ENCODE measurements around the gene CCDC137. TPM values are rescaled to one million over a fixed set of nuclear protein-coding genes. Genes with fewer than 3 reads are reported as not detected.

The CCDC137 gene
- total RNA-seq, 1 donor from 2014 or later = 11.1 TPM

DNA sequence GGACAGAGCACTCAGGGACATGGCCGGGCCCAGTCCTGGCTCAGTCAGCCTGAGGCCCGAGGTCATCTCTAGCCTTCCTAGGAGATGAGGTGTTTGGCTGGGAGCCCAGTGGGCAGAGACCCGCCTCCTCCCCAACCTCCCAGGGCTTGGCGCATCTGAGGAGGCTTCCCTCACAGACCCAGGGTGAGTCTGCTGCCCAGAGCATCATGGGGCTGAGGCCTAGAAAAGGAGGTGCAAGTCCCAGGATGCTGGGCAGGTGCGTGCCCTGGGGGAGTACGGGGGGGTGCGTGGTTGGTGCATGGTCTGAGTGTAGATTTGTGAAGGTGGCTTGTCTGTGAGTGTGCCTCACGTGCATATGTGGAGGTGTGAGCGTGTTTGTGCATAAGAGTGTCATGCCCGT is 14.8 kb upstream of the CCDC137 start:
- DNase-seq = no peak

DNA sequence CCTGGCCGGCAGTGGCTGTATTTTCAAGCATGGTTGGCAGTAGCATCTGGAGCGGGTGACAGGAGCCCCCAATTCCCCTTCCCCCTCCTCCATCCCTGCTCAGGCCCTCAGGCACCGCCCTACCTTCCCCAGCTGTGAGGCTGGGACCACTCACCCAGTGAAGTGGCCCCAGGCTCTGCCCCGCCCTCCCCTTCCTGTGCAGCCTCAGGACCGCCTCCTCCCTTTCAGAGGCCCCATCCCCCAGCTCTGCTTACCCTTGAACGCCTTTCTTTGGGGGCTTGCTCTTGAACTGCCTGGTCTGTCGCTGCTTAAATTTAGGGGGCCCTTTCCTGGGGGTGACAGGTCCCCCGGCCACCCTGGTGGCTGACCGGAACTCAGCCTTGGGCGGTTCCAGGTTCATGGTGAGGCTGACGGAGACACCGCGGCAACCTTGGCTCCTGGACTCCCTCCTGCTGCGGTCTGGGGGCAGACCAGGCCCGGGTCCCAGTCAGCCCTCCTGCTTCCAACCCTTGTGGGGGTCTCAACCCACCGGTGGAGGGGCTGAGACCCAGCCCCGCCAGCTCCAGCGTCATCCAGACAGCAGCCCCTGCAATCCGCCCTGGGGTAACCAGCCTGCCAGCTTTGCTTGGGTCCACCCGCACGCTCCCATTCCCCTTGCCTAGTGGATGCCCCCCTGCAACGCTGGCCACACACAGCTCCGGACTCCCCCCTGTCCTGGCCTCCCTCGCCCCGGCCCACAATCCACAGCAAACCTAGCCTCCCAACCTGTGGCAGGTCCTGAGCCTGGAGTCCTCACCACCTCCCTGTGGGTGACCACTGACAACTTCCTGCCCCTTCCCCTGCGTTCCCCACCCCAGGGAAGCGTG is 13.4 kb upstream of the CCDC137 start:
- DNase-seq = no peak

DNA sequence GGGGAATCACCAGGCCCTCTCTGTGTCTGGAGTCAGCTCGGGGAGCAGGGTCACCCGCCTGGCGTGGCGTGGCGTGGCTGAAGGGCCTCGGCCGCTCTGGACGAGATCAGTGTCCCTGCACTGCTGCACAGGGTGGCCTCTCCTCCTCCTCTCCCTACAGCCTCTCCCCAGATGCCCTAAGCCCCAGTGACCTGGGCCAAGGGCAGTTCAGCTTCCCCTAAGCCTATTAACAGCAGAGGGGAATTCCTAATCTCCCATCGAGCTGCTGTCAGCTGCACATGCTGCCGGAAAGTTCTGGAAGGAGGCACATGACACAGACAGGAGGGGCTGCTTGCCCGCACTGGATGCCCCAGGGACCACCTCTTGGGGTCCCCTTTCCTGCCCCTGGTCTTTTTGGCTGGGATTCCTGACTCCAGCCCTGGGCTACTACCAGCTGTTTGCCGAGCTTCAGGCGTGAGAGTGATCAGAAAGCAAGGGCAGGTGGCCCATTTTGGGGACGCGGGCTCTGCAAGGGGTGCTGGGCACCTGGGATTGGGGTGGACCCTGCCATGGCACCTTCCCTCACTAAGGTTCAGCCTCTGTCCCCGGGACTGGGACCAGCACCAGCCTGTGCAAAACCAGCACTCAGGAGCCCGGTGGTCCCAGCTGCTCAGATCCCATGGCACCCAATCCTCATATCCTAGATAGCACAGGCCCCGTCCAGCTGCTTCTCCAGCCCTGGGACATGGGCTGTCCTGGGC is 11.0 kb upstream of the CCDC137 start:
- DNase-seq = no peak

DNA sequence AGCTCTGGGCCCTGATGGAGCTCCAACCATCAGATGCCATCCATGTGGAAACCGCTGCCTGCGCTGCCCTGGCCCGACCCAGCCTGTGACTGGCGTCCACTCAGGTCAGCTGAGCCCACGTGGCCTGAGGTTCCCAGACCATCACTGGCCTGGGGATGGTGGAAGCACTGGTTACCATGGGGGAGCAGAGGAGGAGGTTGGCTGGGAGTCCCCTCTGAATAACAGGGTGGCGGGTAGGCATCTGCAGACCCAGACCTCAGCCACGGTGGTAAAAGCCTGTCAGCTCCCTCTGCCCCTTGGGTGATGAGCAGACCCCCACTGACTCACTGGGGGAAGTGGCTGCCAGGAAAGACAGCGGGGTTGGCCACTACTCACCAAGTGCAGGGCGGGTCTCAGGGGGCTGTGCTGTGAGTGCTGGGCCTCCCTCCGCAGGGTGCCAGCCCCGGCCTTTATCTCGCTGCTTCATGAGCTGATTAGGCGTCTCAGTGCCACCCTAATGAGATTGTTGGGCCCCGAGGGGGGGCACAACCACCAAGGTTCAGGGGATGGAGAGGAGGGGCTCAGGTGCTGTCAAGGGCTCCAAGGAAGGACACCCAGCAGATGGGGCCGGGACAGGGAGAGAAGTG is 10.3 kb upstream of the CCDC137 start, which contains the start of gene PDE6G:
Gene PDE6G (minus strand): TSS at position 425 of the 626 bp plus-strand sequence. CDS start 3,237 bp downstream, outside the sequence.
- no peak for DNase-seq

DNA sequence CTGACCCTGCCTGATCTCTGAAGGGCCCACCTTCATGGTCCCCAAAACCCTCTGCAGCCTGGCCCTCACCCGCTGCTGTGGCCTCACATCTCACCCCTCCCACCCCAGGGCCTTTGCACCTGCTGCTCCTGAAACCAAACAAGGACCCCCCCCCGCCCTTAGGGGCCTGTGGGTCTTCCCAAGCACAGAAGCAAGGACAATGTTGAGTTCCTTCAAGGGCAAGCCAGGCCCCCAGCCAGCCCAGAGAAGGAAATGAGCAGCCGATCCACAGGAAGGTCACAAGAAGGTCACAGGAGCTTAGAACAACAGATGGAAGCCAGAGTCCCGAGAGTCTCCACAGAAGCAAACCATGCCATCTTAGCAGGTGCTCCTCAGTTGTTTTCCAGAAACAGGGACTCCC is 9.7 kb upstream of the CCDC137 start:
- DNase-seq = peak; percentile 75

- no peak for DNase-seq
Measured at GRCh38 chr17:81659038-81659437, 7.5 kb upstream of the CCDC137 start.

DNA sequence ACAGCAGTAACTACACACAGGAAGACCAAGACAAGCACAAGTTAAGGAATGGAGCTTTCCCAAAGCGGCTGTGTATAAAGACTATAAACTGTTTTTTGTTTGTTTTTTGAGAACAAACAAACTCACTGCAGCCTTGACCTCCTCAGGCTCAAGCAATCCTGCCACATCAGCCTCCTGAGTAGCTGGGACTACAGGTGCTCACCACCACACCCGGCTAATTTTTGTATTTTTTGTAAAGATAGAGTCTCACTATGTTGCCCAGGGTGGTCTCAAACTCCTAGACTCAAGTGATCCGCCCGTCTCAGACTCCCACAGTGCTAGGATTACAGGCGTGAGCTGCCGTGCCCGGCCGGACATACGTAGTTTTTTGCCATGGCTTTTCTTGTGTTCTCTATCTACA is 6.1 kb upstream of the CCDC137 start:
- DNase-seq = no peak

- no peak for DNase-seq
Measured at GRCh38 chr17:81662002-81662401, 4.5 kb upstream of the CCDC137 start.

DNA sequence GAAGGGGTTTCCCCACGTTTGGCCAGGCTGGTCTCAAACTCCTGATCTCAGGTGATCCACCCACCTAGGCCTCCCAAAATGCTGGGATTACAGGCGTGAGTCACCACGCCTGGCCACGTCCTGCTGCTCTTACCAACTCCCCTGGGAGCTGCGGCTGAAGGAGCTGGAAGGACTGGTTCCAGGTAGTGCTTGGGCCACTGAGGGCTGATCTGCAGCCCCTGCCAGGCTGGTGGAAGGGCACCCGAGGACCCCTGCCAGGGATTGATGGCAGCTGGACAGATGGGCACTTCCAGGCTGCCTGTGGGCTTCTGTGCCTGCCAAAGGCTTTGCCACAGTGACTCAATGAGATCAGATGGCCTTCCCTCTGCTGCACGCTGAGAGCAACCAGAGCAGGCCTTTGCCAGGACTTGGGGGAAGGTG is 2.5 kb upstream of the CCDC137 start:
- no peak for DNase-seq

DNA sequence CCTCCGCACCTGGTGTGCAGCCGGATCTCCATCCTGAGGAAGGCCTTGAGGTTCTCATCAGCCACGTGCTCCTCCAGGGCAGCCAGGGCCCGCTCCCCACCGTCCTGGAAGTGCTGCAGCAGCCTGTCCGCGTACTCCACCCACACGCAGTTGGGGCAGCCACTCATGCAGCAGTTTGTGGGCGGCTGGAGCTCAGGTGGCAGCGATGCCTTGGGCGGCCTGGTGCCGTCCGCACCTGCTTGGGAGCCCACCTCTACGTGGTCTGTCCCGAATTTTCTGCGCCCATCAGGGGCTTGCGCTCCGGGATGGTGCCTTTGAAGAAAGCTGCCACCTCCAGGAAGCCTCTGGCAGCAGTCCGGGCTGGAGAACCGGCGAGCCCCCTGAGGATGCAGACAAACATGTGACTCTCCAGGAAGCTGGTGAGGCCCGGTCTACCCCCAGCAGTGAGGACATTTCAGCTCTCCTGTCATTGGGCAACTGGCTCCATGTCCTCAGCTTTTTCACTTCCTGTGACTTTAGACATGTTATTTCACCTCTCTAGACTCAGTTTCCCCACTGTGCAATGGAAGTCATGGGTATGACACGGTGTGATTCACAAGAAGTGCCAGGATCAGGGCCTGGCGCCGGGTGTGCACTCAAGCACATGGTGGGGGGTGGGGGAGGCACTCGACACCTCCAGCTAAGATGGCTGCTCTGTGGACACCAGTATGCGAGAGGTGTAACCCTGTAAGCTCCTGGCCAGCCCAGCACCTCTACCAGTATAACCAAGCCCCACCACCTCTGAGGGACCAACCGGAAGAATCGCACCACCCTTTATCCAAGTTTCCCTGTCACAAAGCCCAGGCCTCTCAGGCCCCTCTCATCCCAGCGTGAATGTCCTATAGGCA is 1.1 kb upstream of the CCDC137 start:
- DNase-seq = peak; percentile 48

- peak; percentile 62 for DNase-seq
Measured at GRCh38 chr17:81666092-81666341, 520 bp upstream of the CCDC137 start.

GRCh38 chr17:81667754-81668153 is 1.2 kb downstream of the CCDC137 start:
- peak; percentile 18 for DNase-seq

DNA sequence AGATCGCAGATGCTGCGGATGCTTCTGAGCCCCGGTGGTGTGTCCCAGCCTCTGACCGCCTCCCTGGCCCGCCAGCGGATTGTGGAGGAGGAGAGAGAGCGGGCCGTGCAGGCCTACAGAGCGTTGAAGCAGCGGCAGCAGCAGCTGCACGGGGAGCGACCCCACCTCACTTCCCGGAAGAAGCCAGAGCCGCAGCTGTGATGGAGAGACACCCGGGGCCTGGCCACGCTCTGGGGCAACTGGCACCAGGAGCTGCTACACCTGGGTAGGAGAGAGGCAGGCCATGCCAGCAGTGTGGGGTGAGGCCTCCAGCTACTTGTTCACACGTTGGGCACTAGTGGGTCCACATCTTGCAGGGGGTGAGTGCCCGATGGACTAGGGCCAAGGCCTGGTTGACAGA is 6.0 kb downstream of the CCDC137 start:
- no peak for DNase-seq

GRCh38 chr17:81672954-81673353 is 6.4 kb downstream of the CCDC137 start:
- DNase-seq = no peak

DNA sequence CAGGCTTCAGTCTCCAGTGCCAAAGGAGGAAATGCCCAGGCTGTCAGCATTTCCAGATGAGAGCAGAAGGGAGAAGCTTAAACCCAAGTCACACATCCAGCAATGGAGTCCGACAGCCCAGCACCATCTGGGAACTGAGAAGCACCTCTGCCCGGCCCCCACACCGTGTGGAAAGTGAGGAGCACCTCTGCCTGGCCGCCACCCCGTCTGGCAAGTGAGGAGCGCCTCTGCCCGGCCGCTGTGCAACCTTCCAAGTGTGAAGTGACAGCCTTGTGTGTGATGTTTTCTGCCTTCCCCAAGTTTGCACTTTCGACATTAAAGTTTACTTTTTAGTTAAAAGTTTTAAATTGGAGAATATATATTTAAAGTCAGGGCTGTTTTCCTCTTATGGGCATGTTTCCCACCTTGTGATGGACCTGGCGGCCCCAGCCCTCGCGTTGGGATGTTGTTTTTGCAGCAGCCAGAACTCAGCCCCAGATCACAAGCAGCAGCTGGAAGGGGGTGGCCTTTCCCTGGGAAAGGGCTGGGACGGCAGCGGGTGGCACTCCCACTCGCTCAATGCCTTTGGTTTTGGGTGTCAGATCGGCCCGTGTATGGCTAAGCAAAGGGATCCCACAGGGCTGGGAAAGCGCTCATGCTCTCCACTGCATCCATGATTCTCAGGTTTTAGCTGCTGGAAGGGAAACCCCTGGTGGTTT is 7.2 kb downstream of the CCDC137 start:
- no peak for DNase-seq

DNA sequence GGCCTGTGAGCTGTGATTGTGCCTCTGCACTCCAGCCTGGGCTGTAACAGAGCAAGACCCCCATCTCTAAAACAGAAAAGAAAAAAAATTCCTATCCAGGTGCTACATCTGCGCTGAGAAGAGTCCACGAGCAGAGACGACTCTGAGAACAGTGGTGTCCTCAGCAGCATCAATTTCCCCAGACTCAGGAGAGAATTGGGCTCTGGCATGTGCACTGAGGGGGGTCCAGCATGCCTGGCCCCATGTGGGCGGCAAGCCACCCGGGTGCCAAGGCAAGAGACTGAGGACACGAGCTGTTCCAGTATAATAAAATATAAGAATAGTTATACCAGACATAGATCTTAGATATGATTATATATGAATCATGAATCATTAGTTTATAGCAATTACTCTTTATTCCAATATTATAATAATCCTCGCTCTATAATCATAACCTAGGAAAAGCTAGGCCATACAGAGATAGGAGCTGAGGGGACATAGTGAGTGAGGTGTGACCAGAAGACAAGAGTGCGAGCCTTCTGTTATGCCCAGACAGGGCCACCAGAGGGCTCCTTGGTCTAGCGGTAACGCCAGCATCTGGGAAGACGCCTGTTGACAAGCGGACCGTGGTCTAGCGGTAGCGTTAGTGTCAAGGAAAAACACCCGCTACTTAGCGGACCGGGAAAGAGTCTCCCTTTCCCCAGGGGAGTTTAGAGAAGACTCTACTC is 9.1 kb downstream of the CCDC137 start:
- DNase-seq = peak; percentile 53

DNA sequence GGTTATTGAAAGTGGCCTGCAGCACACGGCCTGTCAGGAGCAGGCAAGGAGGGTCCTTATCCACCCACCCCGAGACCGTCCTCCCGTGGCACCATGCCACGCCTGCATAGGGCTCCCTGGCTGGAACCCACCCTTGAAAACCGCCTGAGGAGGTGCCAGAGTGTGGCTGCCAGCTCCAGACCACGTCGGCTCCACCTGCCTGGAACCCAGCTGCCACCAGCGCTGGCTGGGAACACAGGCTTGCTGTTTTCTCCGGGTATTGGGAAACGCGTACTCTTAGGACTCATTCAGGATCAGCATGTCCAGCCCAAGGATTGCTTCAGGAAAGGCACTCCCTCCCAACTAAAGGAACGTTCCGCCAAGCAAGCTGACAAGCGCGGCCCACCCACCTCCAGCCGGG is 10.4 kb downstream of the CCDC137 start:
- no peak for DNase-seq

GRCh38 chr17:81680150-81680549 is 13.6 kb downstream of the CCDC137 start:
- DNase-seq = no peak

DNA sequence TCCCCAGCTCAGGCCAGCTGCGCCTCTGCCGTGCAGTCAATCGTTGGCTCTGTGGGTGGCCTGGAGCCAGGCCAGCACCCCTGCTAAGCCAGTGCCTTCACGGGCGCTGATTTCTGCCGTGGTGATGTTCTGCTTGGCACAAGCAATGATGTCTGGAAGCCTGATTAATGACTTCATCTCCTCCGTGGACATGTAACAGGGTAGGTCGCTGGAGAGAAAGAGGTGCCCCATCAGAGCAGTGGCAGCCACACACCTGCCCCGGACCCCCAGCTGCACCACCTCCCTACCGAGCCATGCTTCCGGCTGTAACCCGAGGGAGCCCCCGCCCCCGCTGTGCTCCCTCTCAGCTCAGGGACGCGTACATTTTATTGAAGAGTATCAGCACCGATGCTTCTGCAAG is 15.1 kb downstream of the CCDC137 start:
- no peak for DNase-seq

- DNase-seq = peak; percentile 19
Measured at GRCh38 chr17:81682565-81683207, 16.1 kb downstream of the CCDC137 start.

DNA sequence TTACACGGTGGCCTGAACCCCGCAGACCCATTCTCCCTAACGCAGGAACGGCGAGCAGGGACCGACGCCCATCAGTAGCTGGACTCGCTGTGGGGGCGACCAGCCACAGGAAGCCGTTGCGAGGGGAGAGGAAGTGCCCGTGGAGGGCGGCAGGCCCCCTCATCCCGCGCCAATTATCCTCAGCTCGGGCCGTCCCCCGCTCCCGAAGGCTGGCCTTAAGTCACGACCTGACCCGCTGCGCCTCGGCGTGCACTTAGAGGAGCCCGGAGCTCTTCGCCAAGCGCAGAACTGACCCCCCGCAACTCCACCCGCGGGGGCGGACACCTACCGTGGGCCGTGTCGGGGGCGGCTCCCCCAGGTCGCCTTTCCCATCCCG is 16.7 kb downstream of the CCDC137 start:
- DNase-seq = no peak
